Upper lobe of left lung (tissue), 4 donors: ENCODE data around the gene SFSWAP.

Experiments
- EP300 ChIP-seq, 4 donors: sonication (generic); formaldehyde crosslinking; IDR thresholded peaks; one replicate each; pipeline ENCODE4 v1.5.1; 2017; ENCODE audit warnings: antibody characterized with exemption in 4 of 4, control low read depth in 2 of 4
- POLR2A ChIP-seq, 4 donors: fragments of 450-650 bp; IDR thresholded peaks; one replicate each; pipeline ENCODE4 v1.5.1; 2016 to 2017; ENCODE audit warnings: antibody characterized with exemption in 4 of 4, mild to moderate bottlenecking in 2 of 4
- TF ChIP-seq, protein P1 (sequence below), 6 experiments: fragments of 450-650 bp in 4 of 6; fragments of 200-600 bp in 2 of 6; sonication (generic) in 2 of 6; IDR thresholded peaks; one replicate each; pipeline ENCODE4 v1.5.1; 2016 to 2019; ENCODE audit warnings: antibody characterized with exemption in 6 of 6

DNA sequence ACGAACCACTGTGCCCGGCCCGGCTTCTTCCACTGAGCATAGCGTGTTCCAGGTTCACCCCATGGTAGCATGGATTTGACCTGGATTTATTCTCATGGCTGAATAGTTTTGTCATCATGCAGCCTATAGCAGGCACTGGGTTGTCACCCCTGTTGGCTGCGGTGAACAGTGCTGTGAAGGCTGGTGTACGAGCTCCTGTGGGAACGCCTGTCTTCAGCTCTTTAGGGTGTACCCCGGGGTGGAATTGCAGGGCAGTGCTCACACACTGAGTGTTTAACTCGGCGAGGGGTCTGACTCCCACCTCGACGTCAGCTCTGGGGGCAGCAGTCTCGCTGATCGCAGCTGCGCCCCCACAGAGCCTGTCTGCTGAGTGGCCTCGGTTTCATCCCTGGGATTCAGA is 132.6 kb downstream of the SFSWAP start:
- TF ChIP-seq POLR2A (IDR thresholded peaks at IDR 0.05) (no peak), EP300 (IDR thresholded peaks at IDR 0.05) (no peak)
- TF ChIP-seq, protein P1, sequence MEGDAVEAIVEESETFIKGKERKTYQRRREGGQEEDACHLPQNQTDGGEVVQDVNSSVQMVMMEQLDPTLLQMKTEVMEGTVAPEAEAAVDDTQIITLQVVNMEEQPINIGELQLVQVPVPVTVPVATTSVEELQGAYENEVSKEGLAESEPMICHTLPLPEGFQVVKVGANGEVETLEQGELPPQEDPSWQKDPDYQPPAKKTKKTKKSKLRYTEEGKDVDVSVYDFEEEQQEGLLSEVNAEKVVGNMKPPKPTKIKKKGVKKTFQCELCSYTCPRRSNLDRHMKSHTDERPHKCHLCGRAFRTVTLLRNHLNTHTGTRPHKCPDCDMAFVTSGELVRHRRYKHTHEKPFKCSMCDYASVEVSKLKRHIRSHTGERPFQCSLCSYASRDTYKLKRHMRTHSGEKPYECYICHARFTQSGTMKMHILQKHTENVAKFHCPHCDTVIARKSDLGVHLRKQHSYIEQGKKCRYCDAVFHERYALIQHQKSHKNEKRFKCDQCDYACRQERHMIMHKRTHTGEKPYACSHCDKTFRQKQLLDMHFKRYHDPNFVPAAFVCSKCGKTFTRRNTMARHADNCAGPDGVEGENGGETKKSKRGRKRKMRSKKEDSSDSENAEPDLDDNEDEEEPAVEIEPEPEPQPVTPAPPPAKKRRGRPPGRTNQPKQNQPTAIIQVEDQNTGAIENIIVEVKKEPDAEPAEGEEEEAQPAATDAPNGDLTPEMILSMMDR (IDR thresholded peaks at IDR 0.05) = no peak
